ENCODE data around the gene SCN4A. TPM values are rescaled to one million over a fixed set of nuclear protein-coding genes. Genes with fewer than 3 reads are reported as not detected.
"Not testable (repeated sequence)": the region's sequence is repeated elsewhere in the genome, so short reads cannot be mapped to it uniquely, and the experiment has no call there.

Gene SCN4A
- total RNA-seq, 1 experiment from 2014 or later = not detected

- no peak for DNase-seq (ENCODE audit: low read depth)
Measured at GRCh38 chr17:63916566-63917185, 56.0 kb downstream of the SCN4A start.

GRCh38 chr17:63915753-63916152, 57.0 kb downstream of the SCN4A start:
- not testable (repeated sequence) for DNase-seq (ENCODE audit: low read depth)

GRCh38 chr17:63914471-63914870, 58.2 kb downstream of the SCN4A start:
- no peak for DNase-seq (ENCODE audit: low read depth)

GRCh38 chr17:63911657-63912100, 61.0 kb downstream of the SCN4A start:
- DNase-seq (ENCODE audit: low read depth) = peak; percentile 12

- no peak for DNase-seq (ENCODE audit: low read depth)
Measured at GRCh38 chr17:63911041-63911635, 61.6 kb downstream of the SCN4A start, which contains the start of gene CSHL1. Gene CSHL1, minus strand, starts transcription at chr17:63911258. Its CDS starts 62 bp downstream, at chr17:63911196.

GRCh38 chr17:63910096-63910495, 62.6 kb downstream of the SCN4A start:
- no peak for DNase-seq (ENCODE audit: low read depth)

GRCh38 chr17:63909586-63909985, 63.1 kb downstream of the SCN4A start:
- DNase-seq (ENCODE audit: low read depth) = not testable (repeated sequence)

- DNase-seq (ENCODE audit: low read depth) = not testable (repeated sequence)
Measured at GRCh38 chr17:63907161-63907778, 65.4 kb downstream of the SCN4A start.

- DNase-seq (ENCODE audit: low read depth) = not testable (repeated sequence)
Measured at GRCh38 chr17:63904796-63905195, 67.9 kb downstream of the SCN4A start.

- not testable (repeated sequence) for DNase-seq (ENCODE audit: low read depth)
Measured at GRCh38 chr17:63903787-63904201, 68.9 kb downstream of the SCN4A start.

GRCh38 chr17:63901971-63902370, 70.7 kb downstream of the SCN4A start:
- DNase-seq (ENCODE audit: low read depth) = not testable (repeated sequence)

- DNase-seq (ENCODE audit: low read depth) = not testable (repeated sequence)
Measured at GRCh38 chr17:63898899-63899798, 73.6 kb downstream of the SCN4A start.

GRCh38 chr17:63896524-63897354, 76.0 kb downstream of the SCN4A start, which contains the start of gene CSH1:
Gene CSH1, minus strand, starts transcription at chr17:63896574. Its CDS starts 63 bp downstream, at chr17:63896511.
- DNase-seq (ENCODE audit: low read depth) = not testable (repeated sequence)

- DNase-seq (ENCODE audit: low read depth) = not testable (repeated sequence)
Measured at GRCh38 chr17:63894821-63895220, 77.9 kb downstream of the SCN4A start.

GRCh38 chr17:63894021-63894420, 78.7 kb downstream of the SCN4A start:
- not testable (repeated sequence) for DNase-seq (ENCODE audit: low read depth)

GRCh38 chr17:63892316-63893037, 80.2 kb downstream of the SCN4A start:
- peak; percentile 17 for DNase-seq (ENCODE audit: low read depth)

GRCh38 chr17:63889026-63889848, 83.5 kb downstream of the SCN4A start:
- peak; percentile 33 for DNase-seq (ENCODE audit: low read depth)
